H1 (cell line): Measurements from ENCODE around the gene PLCB1. TPM values are rescaled to one million over a fixed set of nuclear protein-coding genes. Genes with fewer than 3 reads are reported as not detected.

Experiments used
- BRCA1 ChIP-seq: IDR thresholded peaks from 2 replicates; pipeline ENCODE4 v1.6.1; 2012; ENCODE audit warnings: low read depth, low read length, improper control_type of control experiment
- CBX8 ChIP-seq: fragments of 300-800, 300-1000 bp; sonication (generic); IDR thresholded peaks from 2 replicates; pipeline ENCODE4 v1.7.1; 2016; ENCODE audit warnings: low read depth, low read length, borderline replicate concordance
- E2F6 ChIP-seq: IDR thresholded peaks from 2 replicates; pipeline ENCODE4 v1.6.1; 2012; ENCODE audit warnings: inconsistent platforms
- FOSL1 ChIP-seq: IDR thresholded peaks from 2 replicates; pipeline ENCODE4 v1.6.1; 2011; ENCODE audit warnings: mild to moderate bottlenecking, low read depth, low read length, moderate library complexity; ENCODE audit not compliant: insufficient read depth
- JUND ChIP-seq: IDR thresholded peaks from 2 replicates; pipeline ENCODE4 v1.6.1; 2011; ENCODE audit warnings: mild to moderate bottlenecking, improper control_type of control experiment, low read length
- KDM5A ChIP-seq: fragments of 200-600 bp; IDR thresholded peaks from 2 replicates; pipeline ENCODE4 v1.7.1; 2012; ENCODE audit warnings: mild to moderate bottlenecking, low read length, inconsistent platforms, mixed read lengths
- POLR2AphosphoS5 ChIP-seq: IDR thresholded peaks from 2 replicates; pipeline ENCODE4 v1.6.1; 2011; ENCODE audit warnings: low read depth, low read length
- RAD21 ChIP-seq, 2 experiments: IDR thresholded peaks in 1 of 2; conservative IDR thresholded peaks in 1 of 2; 2 replicates each; pipeline ENCODE4 v1.6.1; 2011; ENCODE audit warnings: low read depth in 2 of 2, low read length in 2 of 2, improper control_type of control experiment in 1 of 2, inconsistent platforms in 1 of 2, mild to moderate bottlenecking in 1 of 2, moderate library complexity in 1 of 2
- RFX5 ChIP-seq: IDR thresholded peaks from 2 replicates; pipeline ENCODE4 v1.6.1; 2011; ENCODE audit warnings: low read depth, low read length, improper control_type of control experiment, borderline replicate concordance
- SIN3A ChIP-seq, 2 experiments: IDR thresholded peaks in 1 of 2; conservative IDR thresholded peaks in 1 of 2; 2 replicates each; pipeline ENCODE4 v1.6.1; 2011 to 2012; ENCODE audit warnings: low read length in 2 of 2, improper control_type of control experiment in 1 of 2, low read depth in 1 of 2, mild to moderate bottlenecking in 1 of 2
- TAF1 ChIP-seq: IDR thresholded peaks from 2 replicates; pipeline ENCODE4 v1.6.1; 2011; ENCODE audit warnings: mild to moderate bottlenecking, low read depth, low read length
- polyA plus RNA-seq, 7 experiments: library from polyadenylated mRNA; depleted of rRNA in 3 of 7; stranded (reverse) in 5 of 7; unstranded in 2 of 7; fragments of >200 nt in 5 of 7; fragments of 200-250 nt in 2 of 7; gene quantifications; 1 replicate in 5 of 7; 2 replicates in 1 of 7; 4 replicates in 1 of 7; pipeline versions ENCODE4 v1.2.1 to v1.2.3, GENCODE V29; 2011 to 2013; ENCODE audit warnings: missing spikeins in 2 of 7, mixed read lengths in 2 of 7
- total RNA-seq: library from RNA; stranded (reverse); fragmentation: NEBNext Ultra II Directional; extraction: Animal tissue kit (Norgen Biotek cat#: 25700); gene quantifications from 2 replicates; pipeline ENCODE4 v1.2.1, GENCODE V29; 2021

PLCB1 gene
- total and polyA plus RNA-seq, 2 of the 8 experiments (the other 6 are each of a cell fraction or from before 2014, with no cell fraction given): 2.6 to 9.1 TPM

GRCh38 chr20:8431538-8432434 lies 299.7 kb downstream of the PLCB1 start (continued):
- TF ChIP-seq RAD21 (IDR thresholded peaks at IDR 0.05 in 1 of 2, conservative IDR thresholded peaks at IDR 0.05 in 1 of 2; ENCODE audit: low read depth in 2 of 2, low read length in 2 of 2) (no peak), CBX8 (no peak), BRCA1 (no peak), FOSL1 (no peak), TAF1 (no peak), SIN3A (conservative IDR thresholded peaks at IDR 0.05 in 1 of 2, IDR thresholded peaks at IDR 0.05 in 1 of 2; ENCODE audit: low read depth in 1 of 2, low read length in 2 of 2) (no peak), JUND (no peak), E2F6 (no peak), POLR2AphosphoS5 (no peak), KDM5A (no peak), RFX5 (no peak)
